Skin of body (tissue), 2 donors: Measurements from ENCODE around the gene CD46. TPM values are rescaled to one million over a fixed set of nuclear protein-coding genes. Genes with fewer than 3 reads are reported as not detected.
"Not testable (repeated sequence)": the region's sequence is repeated elsewhere in the genome, so short reads cannot be mapped to it uniquely, and the experiment has no call there.

Experiments used
- DNase-seq: peaks from one replicate; lab custom pipeline; 2025; lab: John Stamatoyannopoulos, UW
- total RNA-seq: library from RNA; depleted of rRNA; stranded (reverse); fragments of >200 nt; gene quantifications from one replicate; pipeline ENCODE4 v1.2.3, GENCODE V29; 2014

The CD46 gene
- 139 TPM for total RNA-seq

DNA sequence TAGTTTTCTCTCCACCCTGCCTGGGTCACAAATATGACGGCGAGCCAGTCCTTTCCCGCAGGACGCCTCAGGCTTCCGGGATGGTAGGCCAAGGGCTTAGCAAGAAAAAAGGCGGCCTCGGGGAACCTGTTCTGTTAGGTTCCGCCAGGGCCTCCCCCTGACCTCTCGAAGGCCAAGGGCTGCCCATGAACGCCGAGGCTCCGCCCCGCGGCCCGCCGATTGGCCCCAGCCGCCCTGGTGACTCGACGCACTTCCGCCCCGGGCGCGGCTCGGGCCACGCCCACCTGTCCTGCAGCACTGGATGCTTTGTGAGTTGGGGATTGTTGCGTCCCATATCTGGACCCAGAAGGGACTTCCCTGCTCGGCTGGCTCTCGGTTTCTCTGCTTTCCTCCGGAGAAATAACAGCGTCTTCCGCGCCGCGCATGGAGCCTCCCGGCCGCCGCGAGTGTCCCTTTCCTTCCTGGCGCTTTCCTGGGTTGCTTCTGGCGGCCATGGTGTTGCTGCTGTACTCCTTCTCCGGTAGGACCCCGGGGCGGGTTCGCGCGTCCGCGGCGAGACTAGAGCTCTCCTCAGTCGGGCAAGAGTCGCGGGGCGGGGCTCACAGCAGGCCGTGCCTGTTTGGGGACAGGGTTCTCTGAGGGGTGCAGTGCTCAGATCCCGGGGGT, at the start of gene CD46:
Gene CD46 (plus strand): TSS at position 265 of the 666 bp plus-strand sequence. CDS start 159 bp downstream, at position 424.
- DNase-seq = peak; percentile 85

DNA sequence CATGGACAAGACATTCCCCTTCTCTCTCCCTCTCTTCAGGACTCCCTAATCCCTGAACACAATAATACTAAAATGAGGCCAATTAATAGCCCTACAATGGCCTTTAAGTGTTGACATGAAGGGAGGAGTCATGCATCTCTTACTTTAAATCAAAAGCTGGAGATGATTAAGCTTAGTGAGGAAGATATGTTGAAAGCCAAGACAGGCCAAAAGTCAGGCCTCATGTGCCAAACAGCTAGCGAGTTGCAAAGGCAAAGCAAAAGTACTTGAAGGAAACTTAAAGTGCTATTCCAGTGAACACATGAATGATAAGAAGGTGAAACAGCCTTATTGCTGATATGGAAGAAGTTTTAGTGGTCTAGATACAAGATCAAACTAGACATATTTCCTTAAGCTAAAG, 49.5 kb upstream of the CD46 start:
- peak; percentile 32 for DNase-seq

GRCh38 chr1:207703712-207704111, 48.1 kb upstream of the CD46 start:
- DNase-seq = no peak

DNA sequence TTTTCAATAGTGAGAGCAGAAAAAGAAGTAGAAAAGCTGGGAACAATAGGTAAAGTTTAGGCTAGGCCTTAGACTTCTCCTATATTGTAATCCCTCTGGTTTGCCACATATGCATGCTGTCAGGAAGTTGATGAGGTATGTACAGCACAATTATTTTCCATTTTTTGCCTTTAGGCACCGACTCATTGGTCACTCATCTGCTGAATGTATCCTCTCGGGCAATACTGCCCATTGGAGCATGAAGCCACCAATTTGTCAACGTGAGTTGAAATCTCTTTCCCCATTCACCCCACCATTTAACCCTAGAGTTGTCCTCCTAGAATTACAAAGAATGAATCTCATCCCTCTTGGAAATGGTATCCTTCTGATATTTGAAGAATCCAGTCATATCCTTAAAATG, 43.9 kb upstream of the CD46 start:
- not testable (repeated sequence) for DNase-seq

DNA sequence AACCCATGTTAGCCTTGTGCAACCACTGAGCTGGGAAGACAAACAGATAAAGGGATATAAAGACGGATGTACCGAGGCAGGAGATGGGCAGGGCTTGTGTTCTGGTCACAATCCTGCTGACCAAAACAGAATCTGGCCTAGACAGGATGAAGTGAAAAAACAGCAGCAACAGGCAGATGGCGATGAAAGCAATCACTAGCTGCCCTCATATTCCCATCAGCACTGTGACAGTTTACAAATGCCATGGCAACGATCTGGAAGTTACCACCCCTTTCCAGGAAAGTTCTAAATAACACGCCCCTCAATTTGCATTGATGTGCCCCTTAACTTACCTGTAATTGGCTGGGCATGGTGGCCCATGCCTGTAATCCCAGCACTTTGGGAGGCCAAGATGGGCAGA, 40.6 kb upstream of the CD46 start:
- no peak for DNase-seq

- DNase-seq = not testable (repeated sequence)
Measured at GRCh38 chr1:207712701-207713100, 39.2 kb upstream of the CD46 start.

- DNase-seq = no peak
Measured at GRCh38 chr1:207713529-207713928, 38.3 kb upstream of the CD46 start.

GRCh38 chr1:207719234-207719633, 32.6 kb upstream of the CD46 start:
- no peak for DNase-seq

DNA sequence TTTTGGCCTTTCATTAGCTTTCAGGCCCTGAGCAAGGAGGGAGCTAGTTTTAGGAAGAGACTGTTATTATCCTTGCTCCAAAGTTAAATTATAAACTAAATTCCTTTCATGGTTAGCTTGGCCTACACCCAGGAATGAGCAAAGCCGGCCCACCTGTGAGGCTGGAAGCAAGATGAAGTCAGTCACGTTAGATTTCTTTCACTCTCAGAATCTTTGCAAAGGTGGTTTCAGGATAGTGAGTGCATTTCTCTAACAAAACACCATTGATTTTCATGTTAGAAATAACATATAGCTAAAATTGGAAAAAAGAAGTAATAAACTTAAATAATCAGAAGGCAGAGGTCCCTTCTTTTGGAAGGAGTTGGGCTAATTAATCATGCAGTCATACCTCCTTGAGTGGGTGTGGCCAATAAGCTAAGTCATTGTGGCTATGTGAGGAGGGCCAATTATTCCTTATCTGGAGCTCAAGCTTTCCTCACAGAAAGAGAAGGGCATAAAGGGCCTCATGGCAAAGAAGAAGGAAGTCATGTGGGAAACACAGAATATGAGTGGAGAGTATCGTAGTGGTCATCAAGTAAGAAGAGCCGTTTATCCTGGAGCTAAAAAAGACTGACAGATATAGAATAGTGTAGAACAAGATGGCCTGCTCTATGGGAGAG, 23.5 kb upstream of the CD46 start:
- not testable (repeated sequence) for DNase-seq

DNA sequence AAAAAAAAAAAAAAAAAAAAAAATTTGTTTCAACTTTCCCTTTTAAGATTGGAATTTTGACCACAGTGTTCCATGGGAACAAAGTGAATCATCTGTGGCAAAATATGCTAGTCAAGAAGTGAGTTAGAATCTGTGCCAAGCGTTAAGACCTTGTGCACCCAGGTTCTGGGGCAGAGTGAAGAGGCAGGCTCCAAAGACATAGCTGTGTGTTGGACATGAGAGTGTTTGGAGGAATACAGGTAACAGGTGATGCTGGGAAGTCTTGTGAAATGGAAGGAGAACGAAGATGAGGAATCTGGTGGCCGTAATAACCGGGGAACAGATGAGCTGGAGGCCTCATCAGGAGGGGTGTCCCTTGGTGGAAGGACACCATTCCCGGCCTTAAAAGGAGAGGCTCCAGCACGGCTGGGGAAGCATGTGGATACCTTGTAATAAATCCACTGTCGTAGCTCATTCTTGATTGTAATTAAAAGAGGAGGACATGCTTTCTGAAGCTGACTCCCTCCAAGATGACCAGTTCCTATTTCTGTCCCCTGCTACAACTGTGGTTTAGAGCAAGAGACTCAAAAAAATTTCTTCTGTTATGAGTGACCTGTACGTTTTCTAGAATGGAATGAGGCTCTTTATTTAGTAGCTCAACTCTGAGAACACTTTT, 14.2 kb upstream of the CD46 start:
- DNase-seq = not testable (repeated sequence)

DNA sequence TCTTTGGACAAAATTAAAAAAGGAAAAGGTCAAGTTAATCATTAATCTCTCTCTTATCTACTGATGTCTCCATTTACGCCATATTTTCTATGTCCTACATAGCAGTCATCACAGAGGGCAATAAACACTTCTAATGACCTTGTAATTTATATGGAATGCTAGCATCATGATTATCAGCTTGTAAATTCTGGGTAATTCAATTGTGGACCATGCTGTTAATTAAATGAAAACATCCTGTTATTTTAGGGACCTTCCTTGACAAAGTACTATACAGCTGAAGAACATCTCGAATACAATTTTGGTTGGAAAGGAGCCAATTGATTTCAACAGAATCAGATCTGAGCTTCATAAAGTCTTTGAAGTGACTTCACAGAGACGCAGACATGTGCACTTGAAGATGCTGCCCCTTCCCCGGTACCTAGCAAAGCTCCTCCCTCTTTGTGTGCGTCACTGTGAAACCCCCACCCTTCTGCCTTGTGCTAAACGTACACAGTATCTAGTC, 13.6 kb upstream of the CD46 start:
- DNase-seq = not testable (repeated sequence)

- DNase-seq = no peak
Measured at GRCh38 chr1:207740207-207740606, 11.6 kb upstream of the CD46 start.

DNA sequence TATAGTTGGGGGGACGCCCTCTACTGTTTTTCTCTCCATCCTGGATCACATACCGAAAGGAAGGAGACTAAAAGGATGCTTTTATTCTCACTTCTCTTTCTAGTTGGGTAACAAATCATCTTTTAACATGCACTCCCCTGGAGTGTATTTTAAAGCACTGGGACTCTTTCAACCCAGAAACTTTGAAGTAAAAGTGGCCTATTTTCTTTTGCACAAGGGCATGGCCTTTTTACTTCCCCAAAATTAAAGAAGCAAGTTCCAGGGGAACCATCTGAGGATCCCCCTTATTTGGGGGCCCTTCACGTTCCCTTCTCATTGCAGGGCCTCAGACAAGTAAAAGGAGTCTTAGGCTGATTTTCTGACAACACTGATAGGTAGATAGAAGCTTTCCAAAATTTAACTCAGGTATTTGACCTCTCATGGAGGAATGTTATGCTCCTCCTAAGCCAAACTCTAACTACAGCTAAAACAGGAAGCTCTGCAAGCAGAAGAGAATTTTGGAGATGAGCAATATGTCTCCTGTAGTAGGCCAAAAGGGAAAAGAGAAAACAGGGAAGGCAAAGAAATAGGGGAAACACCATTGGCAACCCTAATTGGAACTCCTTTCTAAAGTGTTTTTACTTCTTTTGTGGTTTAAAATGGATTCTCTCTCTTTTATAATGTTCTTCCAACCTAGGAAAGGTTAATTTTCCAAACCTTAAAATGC, 8.9 kb upstream of the CD46 start:
- no peak for DNase-seq

DNA sequence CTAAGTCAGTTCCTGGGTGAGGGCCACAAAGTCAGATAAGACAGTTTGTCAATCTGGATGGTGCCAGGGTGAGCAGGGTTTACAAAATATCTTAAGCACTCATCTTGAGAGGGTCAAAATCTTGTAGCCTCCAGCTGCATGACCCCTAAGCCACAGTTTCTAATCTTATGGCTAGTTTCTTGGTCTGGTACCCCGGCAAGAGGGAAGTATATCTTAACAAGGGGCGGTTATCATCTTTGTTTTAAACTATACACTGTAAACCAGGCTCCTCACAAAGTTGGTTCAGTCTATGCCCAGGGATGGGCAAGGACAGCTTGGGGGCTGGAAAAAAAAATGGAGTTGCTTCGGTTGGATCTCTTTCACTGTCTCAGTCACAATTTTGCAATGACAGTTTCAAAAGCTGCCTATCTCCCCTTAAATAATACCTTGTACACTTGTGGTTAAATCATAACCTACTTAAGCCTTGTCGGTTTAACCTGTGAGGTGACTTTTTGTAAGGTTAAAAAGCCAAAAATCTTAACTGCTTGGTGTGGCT, 7.8 kb upstream of the CD46 start:
- no peak for DNase-seq

DNA sequence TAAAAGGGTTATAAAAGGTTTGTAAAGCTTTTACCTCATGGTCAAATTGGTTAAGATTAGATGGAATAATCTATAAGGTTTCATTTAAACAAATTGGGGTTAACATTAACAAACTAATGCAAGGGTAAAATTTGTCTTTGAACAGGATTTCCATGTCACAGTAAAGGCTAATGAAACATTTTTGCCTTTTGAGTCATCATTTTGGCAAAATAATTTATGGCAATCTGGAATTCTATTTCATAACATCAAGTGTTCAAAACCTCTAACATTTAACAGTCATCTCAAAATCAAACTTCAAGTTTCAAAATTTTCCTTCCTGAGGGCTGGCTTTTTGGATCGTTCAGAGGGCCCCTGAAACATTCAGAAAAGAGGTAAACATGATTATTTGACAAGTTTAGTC, 6.6 kb upstream of the CD46 start:
- DNase-seq = no peak

DNA sequence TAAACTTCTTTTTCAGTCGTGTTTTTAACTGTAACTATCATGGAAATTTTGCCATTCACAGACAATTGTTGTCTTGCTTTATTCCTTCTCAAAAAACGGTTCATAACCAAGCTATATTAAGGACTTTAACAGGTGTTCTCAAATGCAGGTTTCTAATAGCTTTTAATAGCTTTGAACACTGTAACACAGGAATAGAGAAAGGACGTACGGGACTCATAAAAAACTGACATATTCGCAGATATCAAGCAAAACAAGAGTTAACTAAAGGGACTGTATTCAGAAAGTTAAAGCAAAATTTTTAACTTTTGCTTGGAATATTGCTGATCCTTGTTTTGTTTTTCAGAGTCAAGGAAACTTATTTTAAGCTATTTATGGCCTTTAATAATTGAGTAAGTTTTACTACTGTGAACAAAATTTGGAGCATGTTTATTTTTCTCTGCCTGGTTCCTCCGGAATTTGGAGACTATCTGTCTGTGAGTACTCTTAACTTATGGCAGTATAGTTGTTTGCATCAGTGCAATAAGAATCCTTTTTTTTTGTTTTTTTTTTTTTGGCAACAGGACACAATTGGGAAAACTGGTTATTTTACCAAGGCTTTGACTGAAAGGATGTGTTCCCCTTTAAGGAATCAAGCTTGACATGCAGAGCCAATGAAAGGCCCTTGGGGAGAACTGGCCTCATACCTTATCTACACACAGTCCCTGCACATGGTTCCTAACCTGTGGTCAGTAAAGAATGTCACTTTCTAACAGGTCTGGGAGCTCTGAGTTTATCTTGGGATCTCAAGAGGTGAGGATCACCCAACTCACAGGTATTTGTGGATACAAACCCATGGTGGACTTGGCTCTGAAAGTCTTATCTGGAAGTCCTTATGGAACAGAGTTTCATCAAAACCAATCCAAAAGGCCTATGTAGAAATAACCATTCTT, 5.8 kb upstream of the CD46 start:
- no peak for DNase-seq

- DNase-seq = no peak
Measured at GRCh38 chr1:207747627-207748492, 4.0 kb upstream of the CD46 start.

- DNase-seq = no peak
Measured at GRCh38 chr1:207748737-207749528, 2.9 kb upstream of the CD46 start.
